MCF 10A (cell line): ENCODE measurements around the gene PLEKHF1. TPM values are rescaled to one million over a fixed set of nuclear protein-coding genes. Genes with fewer than 3 reads are reported as not detected.

ENCODE experiments used
- BruUV-seq: library from RNA; stranded (reverse); fragments of 400-500 nt; replicated peaks from 2 replicates; lab custom pipeline; 2021; lab: Mats Ljungman, UMichigan
- CTCF ChIA-PET: fragments of 300-600 bp; sonication (Branson Sonifier 250); formaldehyde crosslinking; extraction: SDS; loops from one replicate; lab custom pipeline; 2021; ENCODE audit warnings: antibody characterized with exemption, inconsistent platforms; lab: Yijun Ruan, JAX
- POLR2A ChIA-PET: fragments of 300-600, 350-650 bp; sonication (Branson Sonifier 250); formaldehyde crosslinking; extraction: SDS; loops from one replicate; lab custom pipeline; 2020; ENCODE audit warnings: antibody characterized with exemption, inconsistent platforms; lab: Yijun Ruan, JAX
- DNase-seq: peaks from one replicate; pipeline ENCODE4 v3.0.0-alpha.2; 2018; ENCODE audit not compliant: unreplicated experiment
- H3K27ac Mint-ChIP-seq: one replicate; pipeline ENCODE4 v1.8.0; 2022; ENCODE audit warnings: mild to moderate bottlenecking, low read depth, mixed read lengths; ENCODE audit not compliant: unreplicated experiment
- H3K27me3 Mint-ChIP-seq: one replicate; pipeline ENCODE4 v1.8.0; 2022; ENCODE audit warnings: mixed read lengths; ENCODE audit not compliant: insufficient read depth, unreplicated experiment
- H3K36me3 Mint-ChIP-seq: one replicate; pipeline ENCODE4 v1.8.0; 2022; ENCODE audit warnings: mild to moderate bottlenecking, moderate library complexity, mixed read lengths; ENCODE audit not compliant: insufficient read depth, unreplicated experiment
- H3K4me1 Mint-ChIP-seq: one replicate; pipeline ENCODE4 v1.8.0; 2022; ENCODE audit warnings: mixed read lengths; ENCODE audit not compliant: insufficient read depth, unreplicated experiment
- H3K4me3 Mint-ChIP-seq: one replicate; pipeline ENCODE4 v1.8.0; 2022; ENCODE audit warnings: mild to moderate bottlenecking, moderate library complexity, mixed read lengths; ENCODE audit not compliant: unreplicated experiment
- H3K9me3 Mint-ChIP-seq: one replicate; pipeline ENCODE4 v1.8.0; 2022; ENCODE audit warnings: mixed read lengths; ENCODE audit not compliant: unreplicated experiment
- intact Hi-C: fragments of 100-400 bp; cut with micrococcal nuclease; formaldehyde crosslinking; loops from 2 replicates; pipeline ENCODE4 v1.14.1; 2022
- total RNA-seq: library from RNA; stranded (reverse); gene quantifications from 2 replicates; pipeline ENCODE4 v1.2.3, GENCODE V29; 2022
- TF ChIP-seq, protein P1 (sequence below): fragments of 200-600 bp; IDR thresholded peaks from one replicate; pipeline ENCODE4 v1.8.0; 2022; ENCODE audit warnings: antibody characterized with exemption, mild to moderate bottlenecking; ENCODE audit not compliant: unreplicated experiment

PLEKHF1 gene
- total RNA-seq, 1 experiment from 2014 or later, result 2.9 TPM

DNA sequence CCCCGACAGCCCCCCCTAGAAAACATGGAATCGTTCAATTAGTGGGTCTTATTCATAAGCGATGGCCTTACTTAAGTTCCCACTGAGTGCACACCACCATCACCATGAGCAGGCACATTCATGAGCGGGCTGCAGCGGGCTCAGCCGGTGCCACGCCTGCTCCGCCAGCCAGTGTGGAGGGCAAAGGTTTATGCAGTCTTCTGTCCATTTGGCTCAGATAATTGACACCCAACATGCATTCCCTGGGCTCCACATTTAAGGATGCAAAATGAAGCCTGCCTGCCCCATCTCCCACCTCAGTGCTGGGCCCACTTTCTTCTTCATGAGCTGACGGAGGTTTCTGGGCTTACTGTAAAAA lies 37.7 kb downstream of the PLEKHF1 start:
- Mint-ChIP-seq H3K27ac (no peak overlapping the region), H3K27me3 (no peaks in the 10 kb centered on the region), H3K9me3 (no peaks in the 10 kb centered on the region), H3K4me3 (no peak overlapping the region), H3K4me1 (no peaks in the 10 kb centered on the region), H3K36me3 (peaks cover 48% of the 10 kb centered on the region)
- ChIA-PET CTCF (no interaction called here), POLR2A (no interaction called here)
- DNase-seq, result no peak
- TF ChIP-seq, protein P1, sequence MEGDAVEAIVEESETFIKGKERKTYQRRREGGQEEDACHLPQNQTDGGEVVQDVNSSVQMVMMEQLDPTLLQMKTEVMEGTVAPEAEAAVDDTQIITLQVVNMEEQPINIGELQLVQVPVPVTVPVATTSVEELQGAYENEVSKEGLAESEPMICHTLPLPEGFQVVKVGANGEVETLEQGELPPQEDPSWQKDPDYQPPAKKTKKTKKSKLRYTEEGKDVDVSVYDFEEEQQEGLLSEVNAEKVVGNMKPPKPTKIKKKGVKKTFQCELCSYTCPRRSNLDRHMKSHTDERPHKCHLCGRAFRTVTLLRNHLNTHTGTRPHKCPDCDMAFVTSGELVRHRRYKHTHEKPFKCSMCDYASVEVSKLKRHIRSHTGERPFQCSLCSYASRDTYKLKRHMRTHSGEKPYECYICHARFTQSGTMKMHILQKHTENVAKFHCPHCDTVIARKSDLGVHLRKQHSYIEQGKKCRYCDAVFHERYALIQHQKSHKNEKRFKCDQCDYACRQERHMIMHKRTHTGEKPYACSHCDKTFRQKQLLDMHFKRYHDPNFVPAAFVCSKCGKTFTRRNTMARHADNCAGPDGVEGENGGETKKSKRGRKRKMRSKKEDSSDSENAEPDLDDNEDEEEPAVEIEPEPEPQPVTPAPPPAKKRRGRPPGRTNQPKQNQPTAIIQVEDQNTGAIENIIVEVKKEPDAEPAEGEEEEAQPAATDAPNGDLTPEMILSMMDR, result no peak
- intact Hi-C loops, result no loop called here
- no TSS peak for BruUV-seq

DNA sequence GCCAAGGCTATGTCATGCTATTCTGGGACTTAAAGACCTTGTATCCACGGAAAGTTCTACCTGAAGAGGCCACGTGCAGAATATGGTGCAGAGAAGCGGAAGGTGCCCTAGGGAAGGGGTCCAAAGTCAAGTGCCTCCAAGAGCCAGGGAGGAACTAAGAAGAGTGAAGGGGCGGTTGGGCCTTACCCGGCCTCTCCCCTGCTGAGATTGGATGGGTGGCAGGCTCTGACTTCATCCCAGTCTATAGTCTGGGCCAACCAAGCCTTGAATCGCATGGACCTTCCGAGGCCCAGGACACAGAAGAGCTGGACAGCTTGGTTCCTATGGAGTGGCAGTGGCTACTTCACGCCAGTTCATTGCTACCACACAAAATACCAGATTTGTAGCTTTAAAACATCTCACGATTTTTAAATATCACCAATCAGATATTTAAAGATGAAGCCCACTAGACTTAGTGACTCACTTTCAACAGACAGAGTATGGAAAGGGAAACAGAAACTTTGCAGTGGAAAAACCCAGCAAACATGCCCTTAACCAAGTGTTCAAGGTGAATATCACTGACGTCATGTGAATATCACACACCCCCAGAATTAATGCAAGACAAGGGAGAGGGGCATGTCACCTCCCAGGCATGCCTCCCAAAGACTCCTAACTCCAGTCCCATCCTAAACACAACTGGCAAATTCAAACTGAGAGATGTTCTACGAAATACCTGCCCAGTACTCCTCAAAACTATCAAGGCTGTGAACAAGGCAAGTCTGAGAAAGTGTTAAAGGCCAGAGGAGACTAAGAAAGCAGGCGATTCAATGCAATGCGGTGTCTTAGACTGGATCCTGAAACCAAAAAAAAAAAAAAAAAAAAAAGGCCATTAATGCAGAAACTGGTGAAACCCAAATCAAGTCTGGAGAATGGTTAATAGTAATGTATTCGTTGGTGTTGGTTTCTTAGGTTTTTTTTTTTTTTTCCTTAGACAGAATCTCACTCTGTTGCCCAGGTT lies 39.6 kb downstream of the PLEKHF1 start:
- POLR2A ChIA-PET, result no interaction called here

DNA sequence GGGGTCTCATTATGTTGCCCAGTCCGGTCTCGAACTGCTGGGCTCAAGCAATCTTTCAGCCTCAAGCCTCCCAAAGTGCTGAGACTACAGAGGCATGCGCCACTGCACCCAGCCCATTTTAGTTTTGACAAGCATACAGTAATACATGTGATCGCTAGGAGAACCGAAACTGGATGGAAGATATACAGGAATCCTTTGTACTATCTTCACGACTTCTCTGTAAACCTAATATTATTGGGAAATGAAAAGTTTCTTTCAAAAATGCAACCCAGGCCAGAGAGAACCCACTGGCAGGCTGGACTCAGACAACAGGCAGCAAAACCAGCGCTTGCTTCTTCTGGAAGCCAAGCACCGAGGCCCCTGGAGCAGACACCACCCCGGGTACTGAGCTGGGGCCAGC lies 40.4 kb downstream of the PLEKHF1 start:
- ChIA-PET CTCF (interaction anchor here (2.7 kb wide), 1 partner anchor 11 kb away, joined by 17 read pairs; no protein-coding TSS in a partner anchor), POLR2A (no interaction called here)
- DNase-seq, result no peak
- Mint-ChIP-seq H3K4me1 (no peaks in the 10 kb centered on the region), H3K27me3 (no peaks in the 10 kb centered on the region), H3K9me3 (no peaks in the 10 kb centered on the region), H3K36me3 (peaks cover 54% of the 10 kb centered on the region), H3K27ac (no peak overlapping the region), H3K4me3 (no peak overlapping the region)
- intact Hi-C loops, result no loop called here
- BruUV-seq, result no TSS peak
- TF ChIP-seq, protein P1, result no peak

More for the DNA sequence above, 39.6 kb downstream of the PLEKHF1 start:
- no peak overlapping the region for H3K27ac Mint-ChIP-seq
- H3K36me3 Mint-ChIP-seq, result peaks cover 51% of the 10 kb centered on the region
- no peak overlapping the region for H3K4me3 Mint-ChIP-seq
- H3K9me3 Mint-ChIP-seq, result no peaks in the 10 kb centered on the region
- H3K27me3 Mint-ChIP-seq, result no peaks in the 10 kb centered on the region
- CTCF ChIA-PET, result interaction anchor here (1.0 to 1.5 kb wide), 3 partner anchors 10 to 95 kb away, joined by 4 to 9 read pairs (median 7); partner anchors contain the start of gene C19orf12
- no TSS peak for BruUV-seq
- no peak for DNase-seq
- H3K4me1 Mint-ChIP-seq, result no peaks in the 10 kb centered on the region
- intact Hi-C loops, result no loop called here
- TF ChIP-seq, protein P1, result no peak

DNA sequence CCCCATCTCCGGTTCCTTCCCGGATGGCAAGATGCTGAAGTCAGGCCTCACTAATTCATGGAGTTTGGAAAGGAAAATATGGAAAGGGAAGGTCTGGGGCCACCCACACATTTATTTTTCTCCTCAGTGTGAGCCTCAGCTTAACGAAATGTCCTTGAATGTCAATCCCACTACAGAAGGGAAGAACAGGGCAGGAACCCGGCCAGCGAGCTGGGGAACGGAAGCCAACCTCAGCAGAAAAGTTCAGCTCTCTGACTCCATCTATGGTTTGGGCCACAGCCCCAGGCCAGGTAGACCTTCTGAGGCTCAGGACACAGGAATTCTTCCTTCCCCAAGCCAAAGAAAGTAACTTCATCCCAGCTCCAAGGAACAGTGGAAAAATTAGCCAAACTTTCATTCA lies 41.4 kb downstream of the PLEKHF1 start:
- POLR2A ChIA-PET, result interaction anchor here (0.9 kb wide), 1 partner anchor 9 kb away, joined by 4 read pairs; no protein-coding TSS in a partner anchor
- TF ChIP-seq, protein P1, result no peak
- no peaks in the 10 kb centered on the region for H3K4me1 Mint-ChIP-seq
- no TSS peak for BruUV-seq
- H3K9me3 Mint-ChIP-seq, result no peaks in the 10 kb centered on the region
- no peak overlapping the region for H3K27ac Mint-ChIP-seq
- H3K36me3 Mint-ChIP-seq, result peaks cover 57% of the 10 kb centered on the region
- intact Hi-C loops, result no loop called here
- H3K27me3 Mint-ChIP-seq, result no peaks in the 10 kb centered on the region
- H3K4me3 Mint-ChIP-seq, result no peak overlapping the region
- CTCF ChIA-PET, result interaction anchor here (0.6 to 2.7 kb wide), 4 partner anchors 10 to 1507 kb away, joined by 3 to 17 read pairs (median 4); no protein-coding TSS in a partner anchor
- DNase-seq, result no peak
